GM10248 (cell line): Measurements from ENCODE around the gene TMED10.
"Not testable (repeated sequence)": the region's sequence is repeated elsewhere in the genome, so short reads cannot be mapped to it uniquely, and the experiment has no call there.

ENCODE experiments used
- CTCF ChIA-PET: fragments of 300-600 bp; sonication (Branson Sonifier 250); formaldehyde crosslinking; extraction: SDS; loops from one replicate; lab custom pipeline; 2021; ENCODE audit warnings: antibody characterized with exemption; lab: Yijun Ruan, JAX
- POLR2A ChIA-PET: fragments of 350-650 bp; sonication (Branson Sonifier 250); formaldehyde crosslinking; extraction: SDS; loops from one replicate; lab custom pipeline; 2020; ENCODE audit warnings: antibody characterized with exemption; lab: Yijun Ruan, JAX
- DNase-seq: peaks from one replicate; pipeline ENCODE4 v3.0.0; 2012; ENCODE audit errors: extremely low spot score
- CTCF ChIP-seq: IDR thresholded peaks from 2 replicates; pipeline ENCODE4 v1.5.1; 2012; ENCODE audit warnings: mild to moderate bottlenecking, low read depth; ENCODE audit errors: extremely low read depth, missing control alignments, control extremely low read depth

TMED10 gene

GRCh38 chr14:75158843-75159614 lies 17.4 kb downstream of the TMED10 start:
- POLR2A ChIA-PET: no interaction called here
- DNase-seq: no peak
- CTCF ChIA-PET: interaction anchor here (2.7 kb wide), 1 partner anchor 137 kb away, joined by 12 read pairs; no protein-coding TSS in a partner anchor
- no peak for TF ChIP-seq CTCF

- DNase-seq: no peak
- POLR2A ChIA-PET: no interaction called here
- TF ChIP-seq CTCF: no peak
- CTCF ChIA-PET: interaction anchor here (1.8 to 2.7 kb wide), 2 partner anchors 13 to 139 kb away, joined by 5 to 12 read pairs; no protein-coding TSS in a partner anchor
Observed at GRCh38 chr14:75156901-75157300, 19.5 kb downstream of the TMED10 start.

GRCh38 chr14:75156111-75156510 lies 20.3 kb downstream of the TMED10 start:
- ChIA-PET CTCF (interaction anchor here (1.1 to 1.2 kb wide), 3 partner anchors 10 to 405 kb away, joined by 3 to 4 read pairs (median 3); no protein-coding TSS in a partner anchor), POLR2A (no interaction called here)
- TF ChIP-seq CTCF: no peak
- DNase-seq: no peak

- DNase-seq: no peak
- TF ChIP-seq CTCF: no peak
- POLR2A ChIA-PET: interaction anchor here (0.7 kb wide), 1 partner anchor 109 kb away, joined by 4 read pairs; no protein-coding TSS in a partner anchor
- CTCF ChIA-PET: interaction anchor here (0.6 to 1.2 kb wide), 4 partner anchors 11 to 406 kb away, joined by 3 to 4 read pairs (median 3); no protein-coding TSS in a partner anchor
Observed at GRCh38 chr14:75155169-75155568, 21.2 kb downstream of the TMED10 start.

GRCh38 chr14:75153295-75153694 lies 23.1 kb downstream of the TMED10 start:
- ChIA-PET POLR2A (no interaction called here), CTCF (interaction anchor here (1.0 kb wide), 1 partner anchor 145 kb away, joined by 3 read pairs; no protein-coding TSS in a partner anchor)
- no peak for TF ChIP-seq CTCF
- no peak for DNase-seq

- ChIA-PET POLR2A (no interaction called here), CTCF (no interaction called here)
- no peak for DNase-seq
- no peak for TF ChIP-seq CTCF
Observed at GRCh38 chr14:75151851-75152250, 24.6 kb downstream of the TMED10 start.

GRCh38 chr14:75150637-75151036 lies 25.8 kb downstream of the TMED10 start:
- DNase-seq, CTCF ChIA-PET, POLR2A ChIA-PET: not testable (repeated sequence)
